ELR (cell line): ENCODE measurements around the gene FNDC3B.

ENCODE experiments used
- DNase-seq: peaks from one replicate; pipeline ENCODE4 v3.0.0-alpha.2; 2015; ENCODE audit warnings: low read depth

FNDC3B gene

DNA sequence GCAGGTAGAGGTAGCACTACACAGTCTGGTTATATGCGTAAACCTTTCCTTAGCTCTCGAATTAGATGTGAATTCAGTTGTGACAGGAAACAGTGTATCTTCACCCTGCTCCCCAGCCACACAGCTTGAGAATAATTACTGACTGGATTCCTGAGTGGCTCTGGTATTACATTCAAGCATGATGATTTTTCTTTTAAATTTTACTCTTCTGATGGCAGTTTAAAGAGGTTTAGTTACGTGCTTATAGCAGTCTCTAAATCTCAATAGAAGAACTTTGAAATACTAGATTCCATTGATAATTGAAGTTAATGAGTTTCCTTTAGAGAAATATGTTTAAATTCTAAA lies 98.8 kb downstream of the FNDC3B start:
- DNase-seq: no peak

DNA sequence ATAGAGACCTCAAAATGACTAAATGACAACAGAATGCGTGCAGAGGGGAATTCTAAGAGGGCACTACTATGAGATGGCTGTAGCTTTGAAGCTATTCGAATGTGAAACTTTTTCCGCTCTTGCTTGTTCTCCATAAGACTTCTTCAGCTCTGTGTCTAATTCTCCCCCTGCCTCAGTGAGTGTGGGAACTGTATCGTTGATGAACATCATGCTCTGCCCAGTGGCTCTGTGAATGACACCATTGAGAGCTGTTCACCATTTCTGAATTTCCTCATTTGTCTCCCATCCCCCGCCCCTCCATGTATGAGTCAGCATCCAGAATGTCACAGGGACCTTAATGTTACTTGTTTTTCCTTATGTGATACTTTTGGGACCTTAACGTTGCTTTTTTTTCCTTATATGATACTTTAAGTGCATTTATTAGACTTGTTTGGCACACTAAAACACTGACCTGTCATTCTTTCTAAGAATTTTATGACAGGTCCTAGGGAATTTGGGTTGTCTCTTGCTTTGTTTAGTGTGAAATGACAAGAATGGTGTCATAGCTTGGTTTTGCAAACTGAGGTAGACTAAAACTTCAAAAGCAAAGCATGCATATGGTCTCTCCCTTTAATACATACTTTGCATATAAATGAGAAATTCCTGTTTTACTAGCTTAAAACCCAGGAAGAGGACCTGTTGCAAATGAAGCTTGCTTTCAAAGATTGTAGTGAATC lies 99.6 kb downstream of the FNDC3B start:
- peak; percentile 65 for DNase-seq

DNA sequence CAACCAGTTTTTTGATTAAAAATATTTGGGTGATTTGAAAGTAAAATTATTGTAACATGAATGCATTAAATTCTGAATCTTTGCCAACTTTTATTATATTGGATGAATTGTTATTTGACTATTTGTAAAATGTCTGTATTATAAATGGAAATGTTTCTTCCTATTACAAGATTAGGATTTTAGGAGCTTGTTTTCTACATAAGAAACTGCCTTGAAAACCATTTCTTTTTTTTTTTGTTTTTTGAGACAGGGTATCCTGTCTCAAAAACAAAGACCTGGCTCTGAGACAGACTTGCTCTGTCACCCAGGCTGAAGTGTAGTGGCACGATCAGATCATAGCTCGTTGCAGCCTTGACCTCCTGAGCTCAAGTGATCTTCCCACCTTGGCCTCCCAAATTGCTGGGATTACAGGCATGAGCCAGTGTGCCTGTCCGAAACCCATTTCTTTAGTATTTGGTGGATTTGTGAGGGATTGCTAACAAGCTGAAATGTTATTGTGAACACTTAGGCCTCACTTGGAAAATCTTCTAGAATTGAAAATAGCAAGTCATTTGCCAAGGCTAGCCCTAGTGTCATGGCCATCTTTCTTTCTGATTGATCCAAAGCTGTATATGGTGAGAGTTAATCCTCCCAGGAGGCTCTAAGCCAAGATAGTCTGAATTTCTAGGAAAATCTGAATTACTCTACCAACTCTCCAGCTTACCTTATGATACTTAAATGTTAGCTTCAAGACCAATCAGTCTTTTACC lies 100.3 kb downstream of the FNDC3B start:
- DNase-seq: no peak

DNA sequence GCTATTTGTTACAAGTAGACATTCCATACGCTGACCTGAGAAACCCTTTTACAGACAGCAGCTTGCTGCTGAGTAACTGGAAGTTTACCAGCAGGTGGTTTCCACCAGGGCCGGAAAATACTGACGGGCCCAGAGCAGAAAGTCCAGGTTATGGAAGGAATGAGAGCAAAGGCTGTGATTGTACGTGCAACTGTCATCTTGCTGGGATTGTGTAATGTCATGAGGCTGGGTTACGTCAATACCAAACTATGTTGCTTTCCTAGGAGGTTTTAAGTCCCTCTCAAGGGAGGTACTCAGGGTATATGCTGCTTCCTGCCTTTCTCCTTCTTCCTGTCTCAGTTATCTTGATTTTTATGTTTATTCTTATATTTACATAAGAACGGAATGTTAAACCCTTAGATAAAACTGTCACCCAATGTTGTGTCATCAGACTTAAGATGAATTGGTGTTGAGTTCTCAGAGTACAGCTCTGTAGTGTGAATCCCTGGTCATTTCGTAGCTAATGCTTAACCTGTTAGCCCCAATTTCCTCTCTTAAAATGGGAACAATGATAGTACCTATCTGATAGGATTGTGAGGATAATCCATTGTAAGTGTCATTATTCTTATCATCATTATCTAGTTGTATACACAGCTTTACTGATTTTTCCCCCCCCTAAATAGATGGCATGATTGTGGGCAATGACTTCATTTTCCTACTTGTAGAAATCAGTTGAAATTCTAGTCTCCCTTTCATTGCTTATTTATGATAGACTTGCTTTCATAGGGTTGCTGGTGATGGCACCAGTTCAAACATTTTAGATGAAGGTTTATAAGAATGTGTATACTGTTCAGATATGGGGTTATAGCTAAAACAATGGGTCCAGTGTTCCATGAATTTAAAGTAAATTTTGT lies 101.4 kb downstream of the FNDC3B start:
- peak; percentile 95 for DNase-seq

- peak; percentile 92 for DNase-seq
Measured at GRCh38 chr3:172142051-172142863, 102.9 kb downstream of the FNDC3B start.

- no peak for DNase-seq
Measured at GRCh38 chr3:172142864-172143451, 103.6 kb downstream of the FNDC3B start.

- DNase-seq: no peak
Measured at GRCh38 chr3:172143739-172144497, 104.5 kb downstream of the FNDC3B start.

DNA sequence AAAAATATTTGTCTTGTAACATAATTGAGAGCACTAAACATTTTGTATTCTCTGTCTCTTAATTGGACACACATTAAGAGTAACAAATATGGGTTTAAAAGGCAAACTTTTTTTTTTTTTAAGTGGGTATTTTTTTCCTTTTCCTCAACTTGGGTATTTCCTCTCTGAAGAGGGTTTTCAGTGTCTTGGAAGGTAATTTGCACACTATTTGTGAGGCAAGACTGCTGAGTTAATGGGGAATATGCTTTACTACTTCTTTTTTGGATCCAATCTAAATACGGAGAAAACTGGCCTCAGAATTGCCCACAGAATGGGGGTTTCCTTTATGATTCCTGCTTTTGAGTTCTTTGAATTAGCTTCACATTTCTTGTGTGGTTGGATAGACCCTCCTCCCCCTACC lies 105.2 kb downstream of the FNDC3B start:
- DNase-seq: no peak

DNA sequence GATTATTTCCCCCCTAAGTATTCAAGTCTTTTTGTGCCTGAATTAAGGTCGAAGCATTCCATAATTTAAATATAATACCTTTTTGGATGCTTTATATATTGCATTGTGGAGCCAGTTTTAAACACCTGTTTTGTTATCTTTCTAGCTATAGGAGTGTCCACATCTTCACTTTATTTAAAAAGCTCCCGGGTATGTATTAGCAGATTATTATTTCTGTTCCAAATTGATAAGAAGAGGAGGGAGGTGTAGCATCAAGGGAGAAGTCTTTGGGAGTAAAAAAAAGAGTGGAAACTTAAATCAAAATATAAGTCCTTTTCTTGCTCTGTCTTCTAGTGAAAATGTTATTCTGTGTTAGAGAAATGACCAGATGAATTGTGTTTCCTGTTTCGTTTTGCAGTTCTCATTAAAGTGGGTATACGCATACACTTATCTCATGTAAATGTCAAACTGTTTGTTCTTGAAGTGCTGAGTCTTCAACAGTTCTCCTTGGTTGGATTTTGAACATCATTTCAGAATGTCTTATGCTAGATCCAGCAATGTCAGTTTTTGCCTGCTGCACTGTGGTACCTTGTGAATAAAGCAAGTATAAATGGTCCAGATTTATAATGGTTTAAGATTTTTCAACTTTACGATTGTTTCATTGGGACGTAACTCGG lies 105.8 kb downstream of the FNDC3B start:
- DNase-seq: no peak

DNA sequence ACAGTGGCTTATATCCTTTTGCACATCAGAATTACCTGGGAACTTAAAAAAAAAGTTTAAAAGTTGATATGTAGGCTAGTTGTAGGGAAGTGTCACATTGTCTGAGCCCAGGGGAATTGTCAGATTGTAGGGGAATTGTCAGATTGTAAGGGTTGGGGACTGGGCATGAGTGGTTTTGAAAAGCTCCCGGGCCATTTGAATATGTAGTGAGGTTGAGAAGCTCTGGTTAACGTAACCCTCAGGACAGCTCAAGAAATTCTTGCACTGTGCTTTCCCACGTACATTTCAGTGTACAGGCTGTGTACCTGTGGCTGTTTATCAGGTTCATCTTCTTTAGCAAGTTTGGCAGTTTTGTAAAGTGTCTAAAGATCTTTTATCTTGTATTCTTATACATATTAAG lies 107.0 kb downstream of the FNDC3B start:
- no peak for DNase-seq

DNA sequence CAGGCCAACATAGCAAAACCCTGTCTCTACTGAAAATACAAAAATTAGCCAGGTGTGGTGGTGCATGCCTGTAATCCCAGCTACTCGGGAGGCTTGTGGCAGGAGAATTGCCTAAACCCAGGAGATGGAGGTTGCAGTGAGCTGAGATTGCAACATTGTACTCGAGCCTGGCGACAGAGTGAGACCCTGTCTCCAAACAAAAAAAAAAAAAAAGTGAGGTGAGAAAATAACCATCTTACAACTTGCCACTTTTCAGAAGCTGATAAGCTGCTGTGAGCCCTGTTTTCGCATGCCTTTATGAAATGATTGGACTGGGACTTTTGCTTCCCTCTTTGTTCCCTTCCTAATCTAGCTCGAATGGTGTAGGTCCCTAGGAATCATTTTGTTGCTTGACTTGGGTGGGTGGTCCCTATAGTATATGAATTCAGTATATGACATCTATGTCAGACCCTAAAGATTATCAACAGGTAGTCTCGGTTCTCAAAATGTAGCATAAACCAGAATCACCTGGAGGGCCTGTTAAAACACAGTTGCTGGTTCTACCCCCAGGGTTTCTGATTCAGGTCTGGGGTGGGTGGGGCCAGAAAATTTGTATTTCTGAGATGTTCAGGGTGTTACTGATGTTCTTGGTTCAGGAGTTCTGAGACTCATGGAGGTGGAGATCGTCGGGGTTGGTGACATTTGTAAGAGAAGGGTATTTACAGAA lies 107.9 kb downstream of the FNDC3B start:
- DNase-seq: no peak

GRCh38 chr3:172148241-172148640 lies 108.9 kb downstream of the FNDC3B start:
- peak; percentile 69 for DNase-seq

DNA sequence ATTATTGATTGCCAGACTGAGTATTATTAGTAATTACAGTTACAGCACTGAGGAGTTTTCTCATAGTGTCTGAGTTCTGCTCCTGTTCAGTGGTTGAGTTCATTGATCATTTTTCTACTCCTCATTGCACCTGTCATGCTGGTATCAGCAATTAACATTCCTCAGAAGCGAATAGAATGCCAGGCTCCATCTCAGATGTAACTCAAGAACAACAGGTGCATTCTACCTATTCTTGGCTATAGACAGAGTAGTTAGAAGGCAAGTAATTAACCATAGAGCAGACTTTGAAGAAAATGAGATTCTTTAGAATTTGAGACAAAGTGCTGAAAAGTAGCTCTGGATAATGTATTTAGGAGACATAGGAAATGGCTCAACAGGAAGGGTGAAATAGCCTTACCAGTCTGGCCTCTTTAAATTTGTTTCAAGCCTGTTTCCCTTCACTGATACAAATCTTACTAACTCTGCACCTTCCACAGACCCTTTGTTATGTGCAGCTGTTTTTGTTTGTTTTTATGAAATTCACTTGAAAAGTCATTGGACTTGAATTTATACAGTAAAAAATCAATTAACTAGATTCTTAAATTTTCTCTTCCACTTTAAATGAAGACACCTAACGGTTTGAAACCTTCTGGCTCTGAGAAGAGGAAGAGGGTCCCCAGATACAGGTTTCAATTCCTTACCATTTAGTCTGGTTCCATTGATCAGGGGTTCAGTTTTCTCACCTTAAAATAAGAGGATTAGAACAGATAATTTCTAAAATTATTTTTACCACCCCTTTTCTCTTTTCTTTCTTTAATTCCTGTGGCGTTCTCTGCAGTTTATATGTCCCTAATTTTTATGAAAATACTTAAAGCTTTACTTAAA lies 109.6 kb downstream of the FNDC3B start:
- DNase-seq: no peak

DNA sequence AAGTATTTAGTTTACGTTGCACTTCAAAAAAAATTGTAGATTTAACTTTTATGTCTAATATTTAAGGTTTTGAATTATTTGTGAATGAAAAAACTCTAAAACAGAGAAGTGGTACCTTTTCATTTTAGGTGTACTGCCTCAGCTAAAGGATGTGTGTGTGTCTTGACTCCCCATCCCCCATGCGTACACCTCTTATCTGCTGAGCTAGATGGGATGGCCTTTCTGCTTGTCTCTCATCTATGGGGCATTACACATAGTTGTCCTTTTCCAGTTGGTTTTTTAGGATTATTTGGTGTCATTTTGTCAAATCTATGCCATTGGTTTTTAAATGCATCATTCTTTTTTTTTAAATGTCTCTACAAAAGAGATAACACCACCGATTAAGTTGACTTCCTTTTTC lies 110.9 kb downstream of the FNDC3B start:
- DNase-seq: no peak

GRCh38 chr3:172150913-172151650 lies 111.7 kb downstream of the FNDC3B start:
- DNase-seq: peak; percentile 28

DNA sequence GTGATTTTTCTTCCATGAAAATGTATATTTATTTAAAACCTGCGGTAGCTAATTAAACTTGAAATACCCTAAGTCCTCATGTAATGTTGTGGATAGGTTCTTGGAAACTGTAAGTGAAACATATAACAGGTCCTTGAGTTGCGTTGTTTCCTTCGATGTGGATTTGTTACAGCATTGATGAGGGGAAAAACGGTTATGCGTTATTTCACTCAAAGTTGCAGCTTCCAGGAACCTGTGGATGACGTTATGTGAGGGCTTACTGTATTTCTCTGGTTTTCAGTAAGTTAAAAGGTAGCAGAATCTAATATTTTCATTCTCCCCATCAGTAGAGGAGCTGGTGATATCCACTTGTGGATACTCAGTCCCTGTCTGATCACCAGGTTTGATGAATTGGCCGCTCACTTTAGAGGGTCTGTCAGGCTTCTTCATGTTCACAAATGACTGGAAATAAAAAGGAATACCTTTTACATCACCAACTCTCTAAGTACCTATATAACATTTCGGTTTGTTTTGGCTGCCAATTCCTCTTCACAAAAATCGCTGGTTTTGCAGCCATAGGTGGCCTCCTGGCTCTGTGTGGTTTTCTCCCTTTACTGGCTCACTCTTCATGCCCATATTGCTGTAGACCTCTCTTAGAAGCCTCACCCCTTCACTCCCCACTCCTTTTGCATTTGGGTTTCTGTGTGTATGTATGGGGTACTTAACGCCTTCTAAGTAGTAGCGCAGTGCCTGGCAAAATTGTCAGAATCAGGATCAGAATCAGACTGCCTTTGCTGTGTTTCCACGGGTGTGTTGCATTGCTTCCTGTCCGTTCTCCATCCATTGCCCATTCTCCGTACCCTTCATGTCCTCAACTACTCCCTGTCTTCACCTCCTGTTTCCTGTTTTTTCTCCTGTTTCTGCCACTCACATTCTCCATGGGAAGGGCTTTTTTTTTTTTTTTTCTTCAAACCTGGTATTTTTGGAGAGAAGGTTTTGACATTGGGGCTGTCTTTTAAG lies 112.6 kb downstream of the FNDC3B start:
- DNase-seq: no peak

DNA sequence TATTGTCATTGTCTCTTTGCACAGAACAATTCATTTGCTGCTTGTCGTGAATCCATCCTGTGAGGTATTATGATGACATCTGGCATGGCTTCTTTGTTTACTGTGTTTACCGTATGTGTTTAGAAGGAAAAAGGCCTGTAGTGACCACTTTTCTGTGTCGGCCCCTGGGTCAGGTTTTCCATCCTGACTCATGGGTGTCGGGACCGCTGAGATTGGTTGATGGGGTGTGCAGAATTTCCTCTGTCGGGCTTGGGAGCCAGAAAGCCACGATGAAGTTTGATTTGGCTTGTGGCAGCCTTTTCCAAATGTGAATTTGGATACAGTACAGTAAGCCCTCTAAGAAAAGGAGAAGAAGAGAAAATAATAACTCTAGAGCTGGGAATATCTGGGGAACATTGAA lies 113.5 kb downstream of the FNDC3B start:
- peak; percentile 83 for DNase-seq
